ENCODE results near the gene IGSF11. TPM values are rescaled to one million over a fixed set of nuclear protein-coding genes. Genes with fewer than 3 reads are reported as not detected.

Gene IGSF11
- total RNA-seq, 2 experiments from 2014 or later = 0.07 TPM; not detected in 1

DNA sequence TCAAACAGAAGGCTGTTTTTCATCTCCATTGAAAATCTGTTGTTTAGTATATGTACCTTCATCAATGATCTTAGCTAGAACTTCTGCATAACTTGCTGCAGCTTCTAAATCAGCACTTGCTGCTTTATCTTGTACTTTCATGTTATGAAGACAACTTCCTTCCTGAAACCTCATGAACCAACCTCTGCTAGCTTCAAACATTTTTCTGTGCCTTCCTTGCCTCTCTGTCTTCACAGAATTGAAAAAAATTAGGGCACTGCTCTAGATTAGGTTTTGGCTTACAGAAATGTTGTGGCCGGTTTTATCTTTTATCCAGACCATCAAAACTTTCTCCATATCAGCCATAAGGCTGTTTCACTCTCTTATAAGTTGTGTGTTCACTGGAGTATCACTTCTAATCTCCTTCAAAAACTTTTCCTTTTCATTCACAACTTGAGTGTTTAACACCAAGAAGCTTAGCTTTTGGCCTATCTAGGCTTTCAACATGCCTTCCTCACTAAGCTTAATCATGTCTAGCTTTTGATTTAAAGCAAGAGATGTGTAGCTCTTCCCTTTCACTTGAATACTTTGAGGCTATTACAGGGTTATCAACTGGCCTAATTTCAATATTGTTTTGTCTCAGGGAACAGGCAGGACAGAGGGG lies 78.6 kb downstream of the IGSF11 start:
- Mint-ChIP-seq H3K36me3 (ENCODE audit: low read depth) (no peaks in the 10 kb centered on the region), H3K9me3 (no peaks in the 10 kb centered on the region), H3K27ac (peak overlapping the region; percentile 55), H3K4me1 (ENCODE audit: low read depth) (peaks cover 36% of the 10 kb centered on the region), H3K4me3 (no peak overlapping the region), H3K27me3 (no peaks in the 10 kb centered on the region)
- ATAC-seq = peak; percentile 50
- intact Hi-C loops (cut with micrococcal nuclease) = no loop called here
- CTCF ChIA-PET = interaction anchor here (0.8 to 3.4 kb wide), 5 partner anchors 13 to 285 kb away, joined by 3 to 24 read pairs (median 5); partner anchors contain the start of genes B4GALT4 and IGSF11
- DNase-seq = no peak
- POLR2A ChIA-PET = interaction anchor here (0.5 to 1.1 kb wide), 2 partner anchors 9 to 79 kb away, joined by 3 read pairs; partner anchors contain the start of gene IGSF11
- TF ChIP-seq, protein P1, sequence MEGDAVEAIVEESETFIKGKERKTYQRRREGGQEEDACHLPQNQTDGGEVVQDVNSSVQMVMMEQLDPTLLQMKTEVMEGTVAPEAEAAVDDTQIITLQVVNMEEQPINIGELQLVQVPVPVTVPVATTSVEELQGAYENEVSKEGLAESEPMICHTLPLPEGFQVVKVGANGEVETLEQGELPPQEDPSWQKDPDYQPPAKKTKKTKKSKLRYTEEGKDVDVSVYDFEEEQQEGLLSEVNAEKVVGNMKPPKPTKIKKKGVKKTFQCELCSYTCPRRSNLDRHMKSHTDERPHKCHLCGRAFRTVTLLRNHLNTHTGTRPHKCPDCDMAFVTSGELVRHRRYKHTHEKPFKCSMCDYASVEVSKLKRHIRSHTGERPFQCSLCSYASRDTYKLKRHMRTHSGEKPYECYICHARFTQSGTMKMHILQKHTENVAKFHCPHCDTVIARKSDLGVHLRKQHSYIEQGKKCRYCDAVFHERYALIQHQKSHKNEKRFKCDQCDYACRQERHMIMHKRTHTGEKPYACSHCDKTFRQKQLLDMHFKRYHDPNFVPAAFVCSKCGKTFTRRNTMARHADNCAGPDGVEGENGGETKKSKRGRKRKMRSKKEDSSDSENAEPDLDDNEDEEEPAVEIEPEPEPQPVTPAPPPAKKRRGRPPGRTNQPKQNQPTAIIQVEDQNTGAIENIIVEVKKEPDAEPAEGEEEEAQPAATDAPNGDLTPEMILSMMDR (IDR thresholded peaks at IDR 0.05) = no peak

DNA sequence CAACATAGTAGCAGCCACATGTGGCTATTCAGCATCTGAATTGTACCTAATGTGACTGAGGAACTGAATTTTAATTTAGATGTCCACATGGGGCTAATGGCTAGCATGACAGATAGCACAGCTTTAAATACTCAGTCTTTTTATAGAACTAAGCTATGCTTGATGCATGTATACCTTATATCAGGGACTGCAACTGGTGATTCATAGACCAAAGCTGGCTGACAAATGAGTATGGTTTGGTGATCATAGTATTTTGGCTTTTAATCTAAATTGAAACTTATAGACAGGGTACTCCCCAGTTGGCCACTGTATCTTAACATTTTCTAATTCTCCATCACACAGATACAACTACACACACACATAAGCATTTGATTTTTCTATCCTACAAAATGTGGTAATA lies 83.6 kb downstream of the IGSF11 start:
- Mint-ChIP-seq H3K27ac (no peak overlapping the region), H3K9me3 (no peaks in the 10 kb centered on the region), H3K27me3 (no peaks in the 10 kb centered on the region), H3K4me3 (no peak overlapping the region), H3K4me1 (ENCODE audit: low read depth) (peaks cover 47% of the 10 kb centered on the region), H3K36me3 (ENCODE audit: low read depth) (no peaks in the 10 kb centered on the region)
- TF ChIP-seq, protein P1 (IDR thresholded peaks at IDR 0.05) = no peak
- intact Hi-C loops (cut with micrococcal nuclease) = no loop called here
- CTCF ChIA-PET = interaction anchor here (1.0 to 1.5 kb wide), 5 partner anchors 15 to 84 kb away, joined by 3 to 10 read pairs (median 3); partner anchors contain the start of gene IGSF11
- POLR2A ChIA-PET = interaction anchor here (1.0 kb wide), 2 partner anchors 9 to 23 kb away, joined by 3 read pairs; no protein-coding TSS in a partner anchor
- ATAC-seq (peak; percentile 62), DNase-seq (no peak)

DNA sequence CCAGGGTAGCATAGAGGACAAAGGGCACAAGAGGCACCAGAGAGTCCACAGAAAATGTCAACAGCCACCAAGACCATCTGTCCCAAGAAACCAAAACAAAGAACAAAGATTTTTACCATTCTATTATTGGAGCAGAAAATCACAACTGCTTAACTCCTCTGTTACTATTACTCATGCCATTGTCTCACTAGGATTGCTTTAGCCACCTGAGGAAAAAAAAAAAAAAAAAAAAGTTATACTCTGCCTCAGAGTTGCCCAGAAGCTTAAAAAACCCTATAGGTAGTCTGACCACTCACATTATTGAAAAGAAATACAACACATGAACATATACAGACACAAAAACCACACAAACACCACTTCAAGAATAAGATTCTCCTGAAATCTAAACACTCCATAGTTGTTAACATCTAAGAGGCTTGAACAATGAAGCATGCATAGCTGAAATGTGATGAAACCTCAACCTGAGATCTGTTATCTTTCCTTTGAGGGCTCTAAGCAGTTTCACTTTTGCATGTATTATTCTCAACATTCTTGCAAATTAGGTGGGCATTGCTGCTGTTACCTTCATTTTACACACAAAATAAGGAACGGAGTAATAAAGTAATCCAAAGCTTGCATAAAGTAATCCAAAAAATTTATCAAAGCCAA lies 85.4 kb downstream of the IGSF11 start:
- ChIA-PET CTCF (interaction anchor here (1.2 to 1.4 kb wide), 2 partner anchors 65 to 67 kb away, joined by 3 read pairs; no protein-coding TSS in a partner anchor), POLR2A (interaction anchor here (0.6 kb wide), 1 partner anchor 20 kb away, joined by 4 read pairs; no protein-coding TSS in a partner anchor)
- no peaks in the 10 kb centered on the region for H3K27me3 Mint-ChIP-seq
- TF ChIP-seq, protein P1 (IDR thresholded peaks at IDR 0.05) = no peak
- no peak for DNase-seq
- intact Hi-C loops (cut with micrococcal nuclease) = loop anchor here (10.0 kb wide), 1 partner anchor 86 kb away; the partner anchor contains the start of gene IGSF11
- H3K9me3 Mint-ChIP-seq = no peaks in the 10 kb centered on the region
- peaks cover 41% of the 10 kb centered on the region for H3K4me1 Mint-ChIP-seq (ENCODE audit: low read depth)
- ATAC-seq = peak; percentile 68
- H3K27ac Mint-ChIP-seq = peak overlapping the region; percentile 81
- no peaks in the 10 kb centered on the region for H3K36me3 Mint-ChIP-seq (ENCODE audit: low read depth)
- no peak overlapping the region for H3K4me3 Mint-ChIP-seq

DNA sequence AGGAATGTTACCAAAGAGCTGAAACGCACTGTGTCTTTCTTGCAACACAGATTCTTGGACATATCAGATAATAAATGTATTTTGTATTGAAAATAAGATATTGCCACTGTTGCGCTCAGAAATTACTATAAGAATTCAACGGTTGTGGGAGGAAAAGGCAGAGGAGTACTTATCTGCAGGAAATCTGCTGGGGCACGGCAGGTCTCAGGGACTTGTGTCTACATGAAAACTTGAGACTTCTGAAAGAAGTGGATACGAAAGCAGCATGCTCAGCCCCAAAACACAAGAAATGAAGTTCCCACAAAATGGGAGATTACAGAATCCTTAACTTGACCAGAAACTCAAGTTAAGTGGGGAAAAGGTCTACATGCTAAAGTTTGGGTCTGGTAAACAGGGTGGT lies 86.5 kb downstream of the IGSF11 start:
- H3K27me3 Mint-ChIP-seq = no peaks in the 10 kb centered on the region
- CTCF ChIA-PET = no interaction called here
- intact Hi-C loops (cut with micrococcal nuclease) = loop anchor here (10.0 kb wide), 1 partner anchor 87 kb away; the partner anchor contains the start of gene IGSF11
- no peak for DNase-seq
- H3K9me3 Mint-ChIP-seq = no peaks in the 10 kb centered on the region
- peaks cover 41% of the 10 kb centered on the region for H3K4me1 Mint-ChIP-seq (ENCODE audit: low read depth)
- no peaks in the 10 kb centered on the region for H3K36me3 Mint-ChIP-seq (ENCODE audit: low read depth)
- POLR2A ChIA-PET = no interaction called here
- TF ChIP-seq, protein P1 (IDR thresholded peaks at IDR 0.05) = no peak
- H3K4me3 Mint-ChIP-seq = no peak overlapping the region
- no peak overlapping the region for H3K27ac Mint-ChIP-seq
- no peak for ATAC-seq

All from activated CD8-positive, alpha-beta T cell treated with anti-CD3 and anti-CD28 coated beads for 36 hours (primary cell).